CD4-positive, alpha-beta T cell (primary cell): ENCODE results near the gene SSH2. TPM values are rescaled to one million over a fixed set of nuclear protein-coding genes. Genes with fewer than 3 reads are reported as not detected.
A peak's percentile ranks its signal among the peaks of the same experiment; 100 is the strongest.
"Not testable (repeated sequence)": the region's sequence is repeated elsewhere in the genome, so short reads cannot be mapped to it uniquely, and the experiment has no call there.

ENCODE experiments used
- ATAC-seq: fragments of 200-7000 bp; cut with Tn5 transposase; one replicate; pipeline ENCODE4 v1.10.0; 2022; ENCODE audit warnings: mild to moderate bottlenecking; ENCODE audit not compliant: poor library complexity
- CTCF ChIA-PET: fragments of 350-600 bp; sonication (Branson Sonifier 250); formaldehyde crosslinking; loops from one replicate; lab custom pipeline; 2021; ENCODE audit warnings: antibody characterized with exemption, inconsistent platforms; lab: Charles Lee
- POLR2A ChIA-PET: fragments of 350-600 bp; sonication (Branson Sonifier 250); formaldehyde crosslinking; loops from one replicate; lab custom pipeline; 2021; ENCODE audit warnings: antibody characterized with exemption, inconsistent platforms; lab: Charles Lee
- DNase-seq, 14 experiments: peaks; one replicate each; pipeline ENCODE4 v3.0.0-alpha.2; 2013 to 2020; ENCODE audit warnings: mixed read lengths in 2 of 14
- H3K27ac ChIP-seq, 2 donors: one replicate each; pipeline versions ENCODE4 v1.5.1 to v1.7.0; 2013; ENCODE audit warnings: low read length in 2 of 2, low read depth in 1 of 2, mild to moderate bottlenecking in 1 of 2
- H3K27me3 ChIP-seq, 2 experiments: 1 replicate in 1 of 2; 2 replicates in 1 of 2; pipeline versions ENCODE4 v1.6.1 to v1.7.0; 2013; ENCODE audit warnings: low read length in 2 of 2, control low read depth in 1 of 2, mild to moderate bottlenecking in 1 of 2, moderate library complexity in 1 of 2; ENCODE audit not compliant: insufficient read depth in 2 of 2, control insufficient read depth in 1 of 2
- H3K36me3 ChIP-seq: one replicate; pipeline ENCODE4 v1.6.1; 2013; ENCODE audit warnings: low read length, control low read depth; ENCODE audit not compliant: insufficient read depth
- H3K4me1 ChIP-seq: one replicate; pipeline ENCODE4 v1.6.1; 2013; ENCODE audit warnings: low read length, control low read depth; ENCODE audit not compliant: insufficient read depth
- H3K4me3 ChIP-seq: one replicate; pipeline ENCODE4 v1.5.1; 2013; ENCODE audit warnings: mild to moderate bottlenecking, low read length, moderate library complexity
- H3K9me3 ChIP-seq, 2 experiments: 1 replicate in 1 of 2; 2 replicates in 1 of 2; pipeline versions ENCODE4 v1.6.1 to v1.7.0; 2013; ENCODE audit warnings: low read length in 2 of 2, mild to moderate bottlenecking in 2 of 2, control low read depth in 1 of 2, moderate library complexity in 1 of 2; ENCODE audit not compliant: control insufficient read depth in 1 of 2, insufficient read depth in 1 of 2
- H3K27ac Mint-ChIP-seq: one replicate; pipeline ENCODE4 v1.8.0; 2020; ENCODE audit warnings: mixed read lengths
- H3K27me3 Mint-ChIP-seq: one replicate; pipeline ENCODE4 v1.8.0; 2021; ENCODE audit warnings: mixed read lengths
- H3K36me3 Mint-ChIP-seq: one replicate; pipeline ENCODE4 v1.8.0; 2021; ENCODE audit warnings: low read depth, mixed read lengths
- H3K4me1 Mint-ChIP-seq: one replicate; pipeline ENCODE4 v1.8.0; 2021; ENCODE audit warnings: low read depth, mixed read lengths
- H3K4me3 Mint-ChIP-seq: one replicate; pipeline ENCODE4 v1.8.0; 2020; ENCODE audit warnings: mild to moderate bottlenecking, mixed read lengths
- H3K9me3 Mint-ChIP-seq: one replicate; pipeline ENCODE4 v1.8.0; 2020; ENCODE audit warnings: mixed read lengths
- CTCF ChIP-seq: fragments of 200-600 bp; IDR thresholded peaks from one replicate; pipeline ENCODE4 v1.8.0; 2022; ENCODE audit warnings: antibody characterized with exemption, mild to moderate bottlenecking
- intact Hi-C, 2 experiments: fragments of 100-400 bp; cut with DNase I in 1 of 2; cut with micrococcal nuclease in 1 of 2; formaldehyde crosslinking; loops; one replicate each; pipeline versions ENCODE4 v1.15.1 to v1.9.0; 2023 to 2025; cut with DNase I, micrococcal nuclease
- total RNA-seq, 174 experiments: library from RNA in 2 of 174; stranded (reverse) in 2 of 174; gene quantifications; one replicate each; pipeline ENCODE4 v1.2.3 and lab custom pipeline; 2021 to 2026

The SSH2 gene
- total RNA-seq, 2 experiments from 2014 or later, result 73.4 to 81.5 TPM

DNA sequence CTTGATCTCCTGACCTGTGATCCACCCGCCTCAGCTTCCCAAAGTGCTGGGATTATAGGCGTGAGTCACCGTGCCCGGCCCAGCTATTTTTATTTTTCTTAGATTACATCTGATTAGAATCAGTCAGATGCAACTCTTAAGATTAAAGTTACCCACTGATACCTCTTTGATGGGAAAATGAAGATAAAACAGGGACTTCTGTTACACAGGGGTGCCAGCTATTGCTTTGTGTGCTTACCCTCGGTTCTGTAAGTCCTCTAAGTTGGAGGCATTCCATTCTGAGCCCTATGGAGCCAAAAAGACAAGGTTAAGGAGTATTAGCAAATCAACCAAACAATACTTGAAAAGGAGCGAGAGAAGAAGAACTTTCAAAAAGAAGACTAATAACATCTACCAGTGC is 274.7 kb downstream of the SSH2 start:
- DNase-seq (no peak), ATAC-seq (no peak)
- ChIA-PET CTCF (interaction anchor here (1.1 to 2.7 kb wide), 3 partner anchors 10 to 124 kb away, joined by 3 to 10 read pairs (median 4); no protein-coding TSS in a partner anchor), POLR2A (no interaction called here)
- H3K9me3 Mint-ChIP-seq, result no peaks in the 10 kb centered on the region
- no peaks in the 10 kb centered on the region for H3K9me3 ChIP-seq
- H3K4me3 Mint-ChIP-seq, result no peak overlapping the region
- H3K27ac ChIP-seq, result no peak overlapping the region
- H3K4me1 ChIP-seq, result no peaks in the 10 kb centered on the region
- intact Hi-C loops, result no loop called here
- no peak overlapping the region for H3K4me3 ChIP-seq
- H3K4me1 Mint-ChIP-seq, result peaks cover 13% of the 10 kb centered on the region
- H3K36me3 Mint-ChIP-seq, result peaks cover 75% of the 10 kb centered on the region
- H3K36me3 ChIP-seq, result peaks cover 69% of the 10 kb centered on the region
- H3K27me3 ChIP-seq, result no peaks in the 10 kb centered on the region
- H3K27me3 Mint-ChIP-seq, result no peaks in the 10 kb centered on the region
- peak overlapping the region; percentile 20 for H3K27ac Mint-ChIP-seq
- no peak for TF ChIP-seq CTCF

GRCh38 chr17:29653995-29654714 is 275.9 kb downstream of the SSH2 start:
- Mint-ChIP-seq H3K27ac (no peak overlapping the region), H3K9me3 (no peaks in the 10 kb centered on the region), H3K27me3 (no peaks in the 10 kb centered on the region), H3K36me3 (peaks cover 83% of the 10 kb centered on the region), H3K4me3 (no peak overlapping the region), H3K4me1 (peaks cover 10% of the 10 kb centered on the region)
- TF ChIP-seq CTCF, result no peak
- no peak for DNase-seq
- ChIA-PET CTCF (interaction anchor here (1.1 to 2.7 kb wide), 4 partner anchors 12 to 125 kb away, joined by 3 to 10 read pairs (median 4); no protein-coding TSS in a partner anchor), POLR2A (interaction anchor here (1.5 kb wide), 1 partner anchor 13 kb away, joined by 4 read pairs; no protein-coding TSS in a partner anchor)
- Histone ChIP-seq H3K4me1 (no peaks in the 10 kb centered on the region), H3K9me3 (no peaks in the 10 kb centered on the region), H3K27me3 (no peaks in the 10 kb centered on the region), H3K36me3 (peaks cover 75% of the 10 kb centered on the region), H3K4me3 (no peak overlapping the region), H3K27ac (no peak overlapping the region)
- ATAC-seq, result no peak
- intact Hi-C loops, result no loop called here

GRCh38 chr17:29652976-29653375 is 277.1 kb downstream of the SSH2 start:
- no peaks in the 10 kb centered on the region for H3K27me3 ChIP-seq
- Mint-ChIP-seq H3K27ac (peak overlapping the region; percentile 12), H3K9me3 (no peaks in the 10 kb centered on the region), H3K4me3 (no peak overlapping the region), H3K27me3 (no peaks in the 10 kb centered on the region), H3K36me3 (peaks cover 86% of the 10 kb centered on the region), H3K4me1 (peaks cover 5% of the 10 kb centered on the region)
- ChIA-PET CTCF (interaction anchor here (2.7 kb wide), 1 partner anchor 127 kb away, joined by 10 read pairs; no protein-coding TSS in a partner anchor), POLR2A (interaction anchor here (1.5 kb wide), 1 partner anchor 12 kb away, joined by 4 read pairs; no protein-coding TSS in a partner anchor)
- H3K4me3 ChIP-seq, result no peak overlapping the region
- TF ChIP-seq CTCF, result no peak
- DNase-seq (no peak), ATAC-seq (no peak)
- no peaks in the 10 kb centered on the region for H3K4me1 ChIP-seq
- intact Hi-C loops, result no loop called here
- H3K36me3 ChIP-seq, result peaks cover 79% of the 10 kb centered on the region
- no peak overlapping the region for H3K27ac ChIP-seq
- no peaks in the 10 kb centered on the region for H3K9me3 ChIP-seq

GRCh38 chr17:29651913-29652312 is 278.1 kb downstream of the SSH2 start:
- CTCF ChIA-PET, result interaction anchor here (0.8 to 1.1 kb wide), 2 partner anchors 11 to 34 kb away, joined by 3 read pairs; no protein-coding TSS in a partner anchor
- H3K36me3 ChIP-seq, result peaks cover 86% of the 10 kb centered on the region
- ATAC-seq, H3K4me3 ChIP-seq, intact Hi-C loops, H3K9me3 ChIP-seq, H3K27ac ChIP-seq, H3K4me1 ChIP-seq, H3K4me3 Mint-ChIP-seq, H3K27ac Mint-ChIP-seq, H3K9me3 Mint-ChIP-seq, H3K27me3 Mint-ChIP-seq, DNase-seq, POLR2A ChIA-PET, H3K4me1 Mint-ChIP-seq, H3K27me3 ChIP-seq: not testable (repeated sequence)
- H3K36me3 Mint-ChIP-seq, result peaks cover 84% of the 10 kb centered on the region
